ENCODE results near the gene FBN3.

Gene FBN3

DNA sequence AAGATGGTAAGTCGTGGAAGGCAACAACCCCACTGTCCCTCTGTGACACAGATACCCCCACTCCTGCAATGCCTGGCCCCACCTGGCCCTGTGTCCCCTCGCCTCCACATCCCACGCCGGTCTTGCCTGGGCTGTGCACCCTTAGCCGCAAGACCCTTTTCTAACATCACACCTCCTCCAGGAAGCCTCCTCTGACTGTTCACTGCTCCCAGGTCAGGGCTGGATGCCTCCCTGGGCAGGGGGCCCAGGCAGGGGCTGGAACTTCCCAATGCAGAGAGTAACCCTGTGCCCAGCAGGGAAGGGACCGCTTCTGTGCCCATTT lies 1.3 kb downstream of the FBN3 start:
- no peak for DNase-seq

DNA sequence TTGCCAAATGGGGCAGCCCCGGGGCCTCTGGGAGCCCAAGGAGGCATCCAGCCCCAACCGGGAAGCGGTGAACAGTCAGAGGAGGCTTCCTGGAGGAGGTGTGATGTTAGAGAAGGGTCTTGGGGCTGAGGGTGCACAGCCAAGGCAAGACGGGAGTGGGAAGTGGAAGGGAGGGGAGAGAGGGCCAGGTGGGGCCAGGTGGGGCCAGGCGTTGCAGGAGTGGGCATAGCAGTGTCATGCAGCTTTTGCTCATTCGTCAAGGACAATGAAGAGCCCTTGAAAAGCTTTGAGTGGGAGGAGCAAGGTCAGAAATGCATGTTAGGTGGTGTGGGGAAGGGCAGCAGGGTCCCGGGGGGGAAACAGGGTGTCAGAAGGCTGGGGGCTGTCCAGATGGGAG lies 1.8 kb downstream of the FBN3 start:
- no peak for DNase-seq

DNA sequence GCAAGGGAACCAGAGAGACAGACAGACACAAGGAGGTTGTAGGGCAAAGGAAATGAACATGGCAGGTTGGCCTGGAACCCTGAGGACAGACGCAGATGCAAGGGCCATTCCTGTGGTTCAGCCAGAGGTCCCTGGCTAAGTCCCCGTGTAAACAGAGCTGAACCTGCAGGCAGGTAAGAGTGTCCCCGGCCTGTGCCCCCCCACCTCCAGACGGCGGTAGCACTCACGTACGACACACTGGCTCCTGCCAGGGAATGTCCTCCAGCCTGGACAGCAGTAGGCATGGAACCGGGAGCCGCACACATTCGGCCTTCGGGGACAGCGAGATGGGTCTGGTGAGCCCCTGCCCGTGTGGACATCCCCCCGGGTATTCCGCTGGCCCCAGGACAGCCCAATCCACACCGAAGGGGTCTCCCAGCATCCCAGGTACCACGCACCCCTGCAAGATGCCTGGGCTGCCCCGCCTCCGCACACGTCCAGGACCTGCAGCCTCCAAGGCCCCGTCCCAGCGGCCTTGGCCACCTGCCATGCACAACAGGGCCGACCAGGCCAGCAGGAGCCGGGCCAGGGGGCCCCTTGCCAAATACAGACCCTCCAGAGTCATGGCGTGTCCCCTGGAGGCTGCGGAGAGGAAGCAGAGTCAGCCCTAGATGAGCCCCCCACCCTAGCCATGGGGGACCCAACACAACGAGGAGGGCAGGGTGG lies 2.4 kb downstream of the FBN3 start:
- no peak for DNase-seq

DNA sequence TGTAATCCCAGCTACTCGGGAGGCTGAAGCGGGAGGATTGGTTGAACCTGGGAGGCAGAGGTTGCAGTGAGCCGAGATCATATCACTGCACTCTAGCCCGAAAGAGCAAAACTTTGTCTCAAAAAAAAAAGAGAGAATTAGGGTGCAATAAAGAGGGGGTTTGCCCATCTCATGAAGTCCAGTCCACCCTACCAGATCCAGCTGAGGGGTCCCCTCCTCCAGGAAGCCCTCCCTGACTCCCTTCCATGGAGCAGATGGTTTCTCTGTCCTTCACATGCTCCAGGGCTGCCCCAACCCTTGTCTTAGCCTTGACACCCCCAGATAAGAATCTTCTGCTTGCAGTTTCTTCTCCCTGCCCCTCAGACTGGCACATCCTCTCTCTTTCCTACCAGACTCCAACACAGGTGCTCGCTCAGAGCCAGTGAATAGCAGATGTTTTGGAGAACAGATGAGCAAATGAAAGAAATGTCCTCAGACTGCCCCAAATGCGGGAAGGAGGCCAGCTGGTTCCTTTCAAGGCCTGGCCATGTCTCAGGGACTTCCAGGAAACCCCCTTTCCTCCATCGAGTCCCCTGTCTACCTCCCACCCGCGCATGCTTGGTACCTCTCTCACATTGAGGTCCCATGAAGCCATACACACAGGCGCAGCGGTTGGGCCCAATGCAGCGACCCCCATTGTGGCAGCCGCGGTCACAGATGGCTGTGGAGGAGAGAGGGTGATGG lies 5.0 kb downstream of the FBN3 start:
- DNase-seq: no peak

DNA sequence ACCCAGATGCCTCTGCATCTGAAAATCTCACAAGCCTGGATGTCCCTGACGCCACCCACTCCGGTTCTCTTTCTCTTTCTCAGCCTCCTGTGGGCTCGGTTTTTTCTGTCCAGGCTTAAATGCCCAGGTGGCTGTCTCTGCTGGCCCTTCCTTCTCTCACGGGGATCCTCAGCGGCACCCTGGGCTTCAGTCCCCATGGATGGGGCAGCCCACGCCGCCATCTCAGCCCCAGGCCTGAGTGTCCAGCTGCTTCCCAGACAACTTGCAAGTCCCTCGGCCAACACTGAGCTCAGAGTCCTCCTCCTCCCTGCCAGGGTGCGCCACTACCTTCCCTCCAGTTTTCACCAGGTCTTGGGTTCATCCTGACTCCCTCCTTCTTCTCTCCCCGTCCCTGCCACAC lies 6.4 kb downstream of the FBN3 start:
- no peak for DNase-seq

DNA sequence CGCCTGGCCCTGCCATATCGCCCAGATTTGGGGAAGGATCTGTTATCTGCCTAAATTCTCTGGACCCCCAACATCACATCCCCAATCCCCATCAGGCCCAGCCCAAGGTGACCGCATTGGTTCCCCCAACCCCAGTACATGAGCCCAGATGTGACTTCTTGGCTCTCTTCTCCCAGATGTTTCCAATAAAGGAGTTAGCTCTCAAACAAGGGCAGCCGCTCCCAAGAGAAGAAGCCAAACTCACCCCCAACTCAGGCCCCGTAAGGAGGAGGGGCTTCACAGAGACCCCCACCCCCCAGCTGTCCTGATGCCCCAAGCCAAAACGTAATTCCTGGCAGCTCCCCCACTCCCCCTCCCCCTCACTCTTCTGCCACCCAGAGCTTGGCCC lies 6.9 kb downstream of the FBN3 start:
- DNase-seq: no peak

DNA sequence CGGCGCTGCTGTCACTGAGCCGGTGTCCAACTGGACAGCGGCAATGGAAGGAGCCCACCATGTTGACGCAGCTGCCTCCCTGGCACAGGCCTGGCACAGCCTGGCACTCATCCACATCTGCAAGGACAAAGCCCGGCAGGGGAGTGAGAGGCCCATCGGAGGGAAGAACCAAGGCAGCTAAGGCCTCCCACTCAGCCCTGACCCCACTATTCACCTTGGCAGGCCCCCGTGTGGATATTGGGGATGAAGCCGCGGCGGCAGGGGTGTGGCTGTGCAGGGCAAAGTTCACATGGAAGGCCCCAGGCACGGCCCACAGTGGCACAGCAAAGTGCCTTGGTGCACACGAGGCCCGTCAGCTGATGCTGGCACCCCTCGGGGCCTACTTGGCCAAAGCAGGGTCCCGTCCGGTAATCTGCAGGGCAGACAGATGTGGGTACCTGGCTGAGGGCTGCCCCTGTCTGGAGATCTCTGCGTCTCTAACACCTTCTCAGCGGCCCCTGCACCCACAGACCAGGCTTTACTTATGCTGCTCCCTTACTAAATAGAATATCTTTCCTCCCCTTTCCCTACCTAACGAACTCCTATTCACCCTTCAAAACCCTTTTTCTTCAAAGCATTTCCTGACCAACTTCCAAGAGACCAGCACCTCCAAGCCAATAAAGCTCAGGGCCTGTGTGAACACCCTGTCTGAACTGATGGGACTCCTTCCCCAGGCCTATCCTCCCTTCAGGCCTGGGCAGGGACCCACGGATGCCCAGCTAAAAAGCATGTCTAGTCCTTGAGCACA lies 7.5 kb downstream of the FBN3 start:
- no peak for DNase-seq

DNA sequence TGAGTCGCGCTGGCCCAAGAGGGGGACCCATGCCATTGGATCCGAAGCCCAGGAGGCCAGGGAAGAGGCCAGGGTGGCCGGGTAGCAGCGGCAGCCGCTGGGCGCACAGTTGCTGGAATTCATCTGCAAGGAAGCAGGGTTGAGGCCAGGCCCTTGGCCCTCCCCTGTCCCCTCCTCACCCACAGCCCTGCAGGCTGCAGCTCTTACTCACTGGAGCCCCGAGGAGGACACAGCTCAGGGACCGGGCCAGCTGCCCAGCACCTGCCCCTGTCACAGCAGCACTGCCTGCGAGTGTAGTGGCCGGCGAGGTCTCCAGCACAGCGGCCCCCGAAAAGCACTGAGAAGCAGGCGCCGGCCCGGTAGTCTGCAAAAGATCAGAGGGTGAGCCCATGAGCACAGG lies 11.2 kb downstream of the FBN3 start:
- DNase-seq: no peak

DNA sequence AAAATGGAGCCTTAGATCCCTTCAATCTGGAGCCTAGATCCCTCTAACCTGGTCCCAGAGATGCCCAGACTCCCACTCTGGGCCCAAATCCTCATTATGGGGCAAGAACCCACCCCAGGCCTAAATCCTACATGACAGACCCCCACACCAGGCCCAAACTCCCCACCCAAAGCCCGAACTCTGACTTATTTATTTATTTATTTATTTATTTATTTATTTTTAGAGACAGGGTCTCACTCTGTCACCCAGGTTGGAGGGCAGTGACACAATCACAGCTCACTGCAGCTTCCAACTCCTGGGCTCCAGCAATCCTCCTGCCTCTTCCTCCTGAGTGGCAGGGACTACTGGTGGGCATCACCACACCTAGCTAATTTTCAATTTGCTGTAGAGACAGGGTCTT lies 12.0 kb downstream of the FBN3 start:
- DNase-seq: no peak

DNA sequence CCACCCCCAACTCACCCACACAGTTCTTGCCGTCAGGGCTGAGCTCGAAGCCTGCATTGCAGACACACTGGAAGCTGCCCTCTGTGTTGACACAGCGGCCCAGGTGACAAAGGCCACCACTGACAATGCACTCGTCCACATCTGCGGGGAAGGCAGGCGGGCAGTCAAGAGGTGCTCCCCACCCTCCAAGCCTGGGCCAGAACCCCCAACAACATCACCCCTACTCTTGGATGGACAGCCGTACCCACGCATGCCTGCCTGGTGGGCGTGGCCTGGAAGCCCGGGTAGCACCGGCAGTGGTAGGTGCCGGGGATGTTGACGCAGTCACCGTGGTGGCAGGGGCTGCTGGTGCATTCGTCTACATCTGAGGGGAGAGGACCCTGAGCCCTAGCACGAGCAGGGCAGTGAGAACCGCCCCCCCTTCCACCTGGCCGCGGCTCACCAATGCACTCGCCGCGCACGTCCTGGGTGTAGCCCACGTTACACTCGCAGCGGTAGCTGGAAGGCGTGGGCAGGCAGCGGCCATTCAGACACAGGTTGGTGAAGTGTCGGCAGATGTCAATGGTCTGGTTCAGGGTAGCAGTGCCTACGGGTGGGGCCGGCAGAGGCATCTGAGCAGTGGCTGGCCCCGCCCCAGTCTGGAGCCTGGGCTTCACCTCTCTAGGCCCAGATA lies 13.3 kb downstream of the FBN3 start:
- DNase-seq: no peak

DNA sequence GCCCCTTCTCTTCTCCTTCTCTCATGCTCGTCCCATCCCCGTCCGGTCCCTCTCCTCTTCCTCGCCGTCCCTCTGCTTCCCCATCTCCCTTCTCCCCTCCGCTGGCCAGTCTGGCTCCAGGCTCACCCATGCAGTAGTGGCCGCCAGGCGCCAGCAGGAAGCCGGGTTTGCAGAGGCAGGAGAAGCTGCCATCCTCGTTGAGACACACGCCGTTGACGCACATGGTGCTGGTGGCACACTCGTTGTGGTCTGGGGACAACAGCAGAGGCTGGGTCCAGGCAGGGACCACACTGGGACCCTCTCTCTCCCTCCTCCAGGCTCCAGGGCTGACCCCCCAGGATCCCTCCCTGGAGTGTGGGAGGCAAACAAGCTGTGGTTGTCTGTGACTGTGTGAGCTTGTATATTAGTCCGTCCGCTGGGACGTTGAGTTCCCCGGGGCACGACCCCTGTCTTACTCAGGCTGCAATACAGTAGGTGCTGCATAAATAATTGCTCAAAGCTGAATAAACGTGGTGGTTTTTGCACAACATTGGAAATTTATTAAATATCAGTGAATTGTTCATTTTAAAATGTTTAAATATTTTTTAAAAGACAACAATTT lies 16.4 kb downstream of the FBN3 start:
- DNase-seq: no peak

DNA sequence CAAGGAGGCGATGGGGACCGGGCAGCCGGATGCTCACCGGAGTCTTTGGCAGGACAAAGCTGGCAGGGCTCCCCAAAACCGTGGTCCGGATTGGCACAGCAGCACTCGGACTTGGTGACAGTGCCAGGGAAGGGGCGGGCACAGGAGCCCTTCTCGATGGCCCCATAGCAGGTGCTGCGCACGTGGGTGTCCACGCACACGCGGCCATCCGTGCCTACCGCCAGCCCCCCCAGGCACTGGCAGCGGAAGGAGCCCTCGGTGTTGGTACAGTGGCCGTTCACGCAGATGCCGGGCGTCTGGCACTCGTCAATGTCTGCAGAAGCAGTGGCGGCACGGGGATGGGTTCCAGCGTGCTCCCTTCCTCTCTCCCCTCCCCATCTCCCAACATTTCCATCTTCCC lies 17.9 kb downstream of the FBN3 start:
- no peak for DNase-seq

DNA sequence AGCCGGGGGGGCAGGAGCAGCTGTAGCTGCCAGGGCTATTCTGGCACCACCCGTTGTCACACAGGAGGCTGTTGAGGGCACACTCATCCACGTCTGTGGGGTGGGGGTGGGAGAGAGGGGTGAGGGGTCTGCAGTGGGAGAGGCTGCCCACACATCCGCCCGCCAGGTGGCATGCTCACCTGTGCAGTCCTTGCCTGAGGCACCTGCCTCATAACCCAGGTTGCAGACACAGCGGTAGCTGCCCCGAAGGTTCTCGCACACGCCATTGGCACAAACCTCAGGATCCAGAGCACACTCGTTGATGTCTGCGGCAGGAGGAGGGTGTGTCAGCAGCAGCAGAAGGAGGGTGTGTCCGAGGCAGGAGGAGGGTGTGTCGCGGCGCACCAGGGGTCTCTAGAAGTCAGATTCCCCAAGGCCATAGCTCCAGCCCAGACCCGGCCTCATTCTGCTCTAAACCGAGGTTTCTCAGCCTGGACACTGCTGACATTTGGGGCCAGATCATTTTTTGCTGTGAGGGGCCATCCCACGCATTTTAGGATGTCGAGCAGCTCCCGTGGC lies 20.3 kb downstream of the FBN3 start:
- DNase-seq: no peak

DNA sequence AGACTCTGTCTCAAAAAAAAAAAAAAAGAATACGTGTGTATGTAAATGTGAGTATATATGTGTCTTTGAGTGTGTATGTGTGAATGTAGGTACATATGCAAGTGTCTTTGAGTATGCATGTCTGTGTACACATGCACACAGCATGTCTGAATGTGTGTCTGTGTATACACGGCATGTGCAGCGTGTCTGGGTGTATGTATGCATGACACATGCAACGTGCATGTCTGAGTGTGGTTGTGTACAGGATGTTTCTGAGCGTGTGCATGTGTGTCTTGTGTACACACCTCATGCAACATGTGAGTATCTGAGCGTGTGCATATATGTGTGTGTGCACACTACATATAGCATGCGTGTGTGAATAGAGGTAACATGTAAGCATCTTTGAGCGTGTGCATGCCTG lies 20.8 kb downstream of the FBN3 start:
- DNase-seq: no peak

DNA sequence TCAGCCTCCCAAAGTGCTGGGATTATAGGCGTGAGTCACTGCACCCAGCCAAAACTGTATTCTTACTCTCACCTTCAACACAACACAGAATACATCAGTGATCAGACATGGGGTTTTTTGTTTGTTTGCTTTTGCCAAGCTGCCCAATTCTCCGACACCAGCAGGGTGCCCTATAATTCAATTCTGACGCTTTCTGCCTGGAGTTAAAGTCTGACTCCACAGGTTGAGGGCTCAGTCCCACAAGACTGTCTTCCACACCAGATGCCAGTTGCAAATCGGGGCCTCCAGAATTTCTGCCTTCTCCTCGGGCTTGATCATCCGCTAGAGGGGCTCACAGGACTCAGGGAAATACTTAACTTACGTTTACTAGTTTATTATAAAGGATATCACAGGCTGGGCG lies 22.1 kb downstream of the FBN3 start:
- no peak for DNase-seq

DNA sequence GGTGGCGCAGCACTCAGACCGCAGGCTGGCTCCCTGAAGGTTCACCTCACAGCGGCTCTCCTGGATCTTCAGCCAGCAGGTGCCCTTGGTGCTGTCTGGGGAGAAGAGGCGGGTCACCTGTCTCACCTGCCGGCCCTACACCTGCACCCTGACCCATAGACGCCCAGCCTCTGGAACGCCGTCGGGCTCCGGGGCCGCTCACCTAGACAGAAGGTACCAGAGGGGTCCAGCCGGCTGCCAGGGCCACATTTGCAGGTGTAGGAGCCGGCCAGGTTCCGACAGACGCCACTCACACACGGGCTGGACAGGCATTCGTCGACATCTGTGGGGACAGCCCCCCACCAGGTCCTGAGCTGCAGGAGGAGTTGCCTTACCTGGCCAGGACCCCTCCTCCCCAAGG lies 22.9 kb downstream of the FBN3 start:
- no peak for DNase-seq

DNA sequence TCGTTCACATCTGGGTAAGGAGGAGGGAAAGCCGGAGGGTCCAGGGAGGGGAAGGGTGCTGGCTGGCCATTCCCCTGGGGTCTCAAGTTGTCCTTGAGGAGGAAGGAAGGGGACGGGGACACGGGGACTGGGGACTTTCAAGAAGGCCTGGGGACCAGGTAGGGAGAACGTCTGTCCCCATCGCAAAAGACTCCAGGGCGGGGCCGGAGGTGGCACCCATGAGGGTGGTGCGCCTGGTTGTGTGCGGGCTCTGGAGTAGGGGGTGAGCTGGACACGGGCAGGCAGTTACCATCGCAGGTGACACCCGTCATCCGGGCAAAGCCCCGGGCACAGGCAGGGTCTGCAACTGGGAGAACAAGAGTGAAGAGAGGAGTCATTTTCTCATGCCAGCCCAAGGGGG lies 23.4 kb downstream of the FBN3 start:
- DNase-seq: no peak

DNA sequence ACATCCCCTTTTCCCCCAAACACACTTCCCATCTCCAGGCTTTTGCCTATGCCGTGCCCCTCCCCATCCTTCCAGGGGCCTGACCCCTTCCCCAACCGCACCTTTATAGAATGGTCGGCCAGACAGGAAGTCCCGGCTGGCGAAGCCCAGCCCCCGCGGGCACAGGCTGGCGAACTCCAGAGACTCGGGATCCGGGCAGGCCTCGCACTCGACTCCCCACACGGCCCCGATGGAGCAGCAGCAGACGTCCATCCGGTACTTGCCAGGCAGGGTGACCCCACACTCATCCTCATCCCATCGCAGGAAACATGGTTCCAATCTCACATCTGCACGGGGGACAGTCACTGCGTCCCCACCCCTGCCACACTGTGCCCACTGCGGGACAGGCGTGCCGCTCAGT lies 25.7 kb downstream of the FBN3 start:
- DNase-seq: no peak

DNA sequence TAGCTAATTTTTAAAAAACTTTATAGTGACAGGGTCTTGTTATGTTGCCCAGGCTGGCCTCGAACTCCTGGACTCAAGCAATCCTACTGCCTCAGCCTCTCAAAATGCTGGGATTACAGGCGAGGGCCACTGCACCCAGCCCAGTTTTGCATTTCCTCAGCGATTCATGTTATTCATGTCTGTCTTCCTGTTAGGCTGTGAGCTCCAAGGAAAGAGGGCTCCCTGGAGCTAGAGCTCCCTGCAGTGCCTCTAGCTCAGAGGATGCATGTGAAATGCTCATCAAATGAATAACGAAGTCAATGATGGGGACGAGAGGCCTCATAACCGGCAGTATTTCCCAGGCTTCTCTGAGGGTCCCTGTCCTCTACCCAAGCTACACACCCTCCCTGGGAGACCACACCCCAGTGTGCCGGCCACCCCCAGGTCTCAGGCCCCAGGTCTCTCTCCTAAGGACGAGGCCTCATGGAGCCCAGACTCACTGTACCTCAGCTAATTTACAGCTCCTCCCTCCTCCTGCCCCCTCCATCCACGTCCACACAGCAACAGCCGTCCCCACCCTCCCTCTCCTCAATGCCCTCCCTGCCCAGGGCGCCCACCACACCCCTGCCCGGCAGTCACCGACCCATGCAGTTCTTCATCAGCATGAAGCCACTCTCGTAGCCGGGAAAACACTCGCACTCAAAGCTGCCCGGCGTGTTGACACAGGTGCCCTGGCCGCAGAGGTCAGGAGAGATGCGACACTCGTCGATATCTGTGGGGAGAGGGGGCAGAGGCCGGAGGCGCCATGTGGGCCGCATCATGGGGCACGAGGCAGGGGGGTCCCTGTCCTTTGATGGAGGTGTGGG lies 28.5 kb downstream of the FBN3 start:
- DNase-seq: no peak

DNA sequence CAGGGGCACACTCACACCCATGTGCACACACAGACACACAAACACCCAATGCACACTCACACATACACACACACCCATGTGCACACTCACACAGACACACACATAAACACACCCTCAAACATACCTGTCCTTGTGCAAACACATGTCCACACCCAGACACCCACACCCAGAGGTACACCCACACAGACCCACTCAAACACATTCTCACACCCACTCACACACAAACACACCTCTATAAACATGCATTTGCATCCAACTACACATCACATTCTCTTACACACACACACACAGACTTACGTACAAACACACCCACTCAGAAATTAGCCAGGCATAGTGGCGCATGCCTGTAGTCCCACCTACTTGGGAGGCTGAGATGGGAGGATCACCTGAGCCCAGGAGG lies 31.4 kb downstream of the FBN3 start:
- no peak for DNase-seq

DNA sequence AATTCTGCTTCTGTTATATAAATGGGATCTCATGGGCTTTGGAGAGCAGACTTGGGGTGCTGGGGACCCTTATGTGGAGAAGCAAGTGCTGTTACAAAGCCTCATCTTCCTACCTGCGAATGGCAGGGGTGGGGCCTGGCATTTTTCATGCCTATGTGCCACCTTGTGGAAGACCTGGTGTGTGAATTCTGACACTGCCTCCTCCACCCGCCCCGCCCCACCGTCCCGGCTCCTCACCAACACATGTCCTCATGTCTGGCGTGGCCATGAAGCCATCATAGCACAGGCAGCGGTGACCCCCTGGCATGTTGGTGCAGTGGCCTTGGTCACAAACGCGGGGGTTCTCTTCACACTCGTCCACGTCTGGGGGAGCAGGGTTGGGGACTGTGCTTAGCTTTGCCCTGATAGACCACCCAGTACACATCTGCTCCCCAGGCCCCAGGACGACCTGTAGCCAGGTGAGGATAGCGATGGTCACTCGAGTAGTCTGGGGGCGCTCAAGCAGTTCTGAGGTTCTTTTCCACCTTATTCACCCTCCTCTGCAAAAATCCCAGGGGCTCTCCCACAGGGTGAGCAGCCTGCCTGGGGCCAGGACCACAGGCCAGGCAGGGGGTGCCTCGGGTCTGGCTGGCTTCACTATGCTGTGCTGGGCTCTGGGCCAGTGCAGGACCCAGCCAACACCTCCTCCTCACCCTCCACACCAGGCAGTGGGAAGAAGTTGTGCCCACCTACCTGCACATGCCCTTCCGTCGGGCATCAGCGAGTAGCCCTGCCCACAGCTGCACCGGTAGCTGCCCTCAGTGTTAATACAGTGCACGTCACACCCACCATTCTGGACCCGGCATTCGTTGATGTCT lies 32.7 kb downstream of the FBN3 start:
- DNase-seq: no peak

All from NCI-H2227 treated with DMSO at 0.1 percent for 48 hours (cell line).